Heart left ventricle (tissue), 16 donors: ENCODE measurements around the gene THNSL1. TPM values are rescaled to one million over a fixed set of nuclear protein-coding genes. Genes with fewer than 3 reads are reported as not detected.

Experiments
- ATAC-seq, 4 donors: fragments of 200-7000 bp; cut with Tn5 transposase; one replicate each; pipeline ENCODE4 v1.9.1; 2020 to 2022; ENCODE audit warnings: moderate library complexity in 4 of 4, mild to moderate bottlenecking in 3 of 4, moderate number of reproducible peaks in 1 of 4
- DNase-seq, 5 donors: peaks; one replicate each; pipeline ENCODE4 v3.0.0-alpha.2; 2020
- H3K27ac ChIP-seq, 12 donors: fragments of 200-600 bp; sonication (generic) in 4 of 12; one replicate each; pipeline versions ENCODE4 v1.5.0 to v1.8.0; 2016 to 2022; ENCODE audit warnings: mild to moderate bottlenecking in 2 of 12
- H3K27me3 ChIP-seq, 9 donors: fragments of 200-600 bp; sonication (generic) in 2 of 9; one replicate each; pipeline versions ENCODE4 v1.5.1 to v1.8.0; 2016 to 2022; ENCODE audit warnings: mild to moderate bottlenecking in 3 of 9
- H3K36me3 ChIP-seq, 9 donors: fragments of 200-600 bp; sonication (generic) in 2 of 9; one replicate each; pipeline versions ENCODE4 v1.5.0 to v1.8.0; 2018 to 2022; ENCODE audit warnings: mild to moderate bottlenecking in 2 of 9
- H3K4me1 ChIP-seq, 12 donors: fragments of 200-600 bp; sonication (generic) in 4 of 12; one replicate each; pipeline versions ENCODE4 v1.5.0 to v1.8.0; 2016 to 2022; ENCODE audit warnings: mild to moderate bottlenecking in 3 of 12
- H3K4me3 ChIP-seq, 12 donors: fragments of 200-600 bp; sonication (generic) in 4 of 12; one replicate each; pipeline versions ENCODE4 v1.5.0 to v1.8.0; 2017 to 2022; ENCODE audit warnings: mild to moderate bottlenecking in 9 of 12, moderate library complexity in 4 of 12
- H3K9me3 ChIP-seq, 12 donors: fragments of 200-600 bp; sonication (generic) in 4 of 12; one replicate each; pipeline versions ENCODE4 v1.5.0 to v1.8.0; 2016 to 2022; ENCODE audit warnings: mild to moderate bottlenecking in 1 of 12
- POLR2A ChIP-seq, 2 donors: fragments of 450-650 bp; IDR thresholded peaks; one replicate each; pipeline ENCODE4 v1.6.1; 2017; ENCODE audit warnings: antibody characterized with exemption in 2 of 2, mild to moderate bottlenecking in 2 of 2, moderate library complexity in 2 of 2
- WGBS, 4 donors: extraction: QIAGEN DNeasy Blood & Tissue Kit in 2 of 4; methylation state at CpG; one replicate each; pipeline versions ENCODE4 v1.1.5 to v1.1.7; 2013 to 2018; 5-methylcytosine and 5-hydroxymethylcytosine counted together
- intact Hi-C, 10 donors: fragments of 100-400 bp; cut with DNase I; formaldehyde crosslinking; loops; one replicate each; pipeline versions ENCODE4 v1.11.1 to v1.14.2; 2022
- polyA plus RNA-seq, 2 donors: library from polyadenylated mRNA; stranded (reverse); fragments of 200-250 nt; gene quantifications; one replicate each; pipeline ENCODE4 v1.2.3, GENCODE V29; 2013
- total RNA-seq, 9 donors: library from RNA; depleted of rRNA in 2 of 9; stranded (reverse); fragments of >200 nt in 2 of 9; fragmentation: NEBNext Ultra II Directional in 3 of 9; extraction: Animal tissue kit (Norgen Biotek cat#: 25700) in 3 of 9; gene quantifications; one replicate each; pipeline versions ENCODE4 v1.1.0 to v1.2.4, GENCODE V29; 2016 to 2023
- TF ChIP-seq, protein P1 (sequence below), 12 donors: fragments of 200-600 bp; sonication (generic) in 4 of 12; IDR thresholded peaks; one replicate each; pipeline versions ENCODE4 v1.5.0 to v1.8.0; 2018 to 2022; ENCODE audit warnings: antibody characterized with exemption in 12 of 12, mild to moderate bottlenecking in 5 of 12
- donor health status: ischemic (EF 13 %, LVEDD 7.1; RV severe dilation, severe dysfunction).
- donor health status: healthy with polysubstance abuse.
- donor health status: DM: no; HTN: yes; CAD: no.
- donor health status: DM: no; HTN: no; CAD: no.
- donor health status: ischemic (EF 25% LVEDD 6.9; RV normal size, moderate dysfunction).
- donor health status: ischemic (EF 25% LVEDD 5.7; RV mildly dilated, moderate dysfunction).
- donor health status: healthy.
- donor health status: DM: yes; HTN: yes; CAD: no.
- donor health status: ischemic (EF 35%, LVEDD 5.7; RV mildly dilated, moderate dysfunction).
- donor health status: nonischemic (EF 11% LVEDD 7.7; RV severe dilation, severe dysfunction).
- donor health status: DM: yes; HTN: yes; CAD: no.
- donor health status: PGD.
- donor health status: ischemic (EF 29% LVEDD 5.4; RV normal size, mild dysfunction).
- donor health status: nonischemic (EF 23%, LVEDD 6.1; RV moderate dilation, normal function).

The THNSL1 gene
- total and polyA plus RNA-seq, 11 donors: 1.9 to 6.9 (median 3.9) TPM

DNA sequence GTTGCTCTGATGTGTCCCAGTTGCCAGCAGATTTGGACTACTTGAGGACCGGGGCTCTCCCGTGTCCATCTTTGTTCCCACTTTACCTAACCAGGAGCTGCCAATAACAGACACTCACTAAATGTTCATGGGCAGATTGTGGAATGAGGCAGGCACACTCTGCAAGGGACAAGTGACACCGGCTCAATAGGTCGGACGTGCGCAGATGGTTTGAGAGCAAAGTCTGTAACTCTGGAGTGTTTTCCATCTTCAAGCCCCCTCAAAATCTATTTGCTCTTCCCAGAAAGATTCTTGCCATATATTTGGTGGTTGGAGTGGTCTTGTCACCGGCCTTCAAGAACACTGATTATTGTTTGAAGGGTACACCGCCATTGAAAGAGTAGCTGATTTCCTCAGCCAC is 47.2 kb downstream of the THNSL1 start:
- Histone ChIP-seq H3K4me1 (peaks cover 0 to 8% (median 0%) of the 10 kb centered on the region in 12 donors), H3K36me3 (no peaks in the 10 kb centered on the region), H3K4me3 (no peak overlapping the region), H3K9me3 (no peaks in the 10 kb centered on the region), H3K27me3 (no peaks in the 10 kb centered on the region), H3K27ac (no peak overlapping the region)
- DNase-seq (no peak), ATAC-seq (no peak)
- no peak for TF ChIP-seq POLR2A (IDR thresholded peaks at IDR 0.05)
- intact Hi-C loops: loop anchor here in 1 of 10 donors (5.0 kb wide), 1 partner anchor 36 kb away; no protein-coding TSS in a partner anchor
- 92 to 96% (median 95%) methylated on average over 8 of the region's 8 CpGs for WGBS, 4 donors

DNA sequence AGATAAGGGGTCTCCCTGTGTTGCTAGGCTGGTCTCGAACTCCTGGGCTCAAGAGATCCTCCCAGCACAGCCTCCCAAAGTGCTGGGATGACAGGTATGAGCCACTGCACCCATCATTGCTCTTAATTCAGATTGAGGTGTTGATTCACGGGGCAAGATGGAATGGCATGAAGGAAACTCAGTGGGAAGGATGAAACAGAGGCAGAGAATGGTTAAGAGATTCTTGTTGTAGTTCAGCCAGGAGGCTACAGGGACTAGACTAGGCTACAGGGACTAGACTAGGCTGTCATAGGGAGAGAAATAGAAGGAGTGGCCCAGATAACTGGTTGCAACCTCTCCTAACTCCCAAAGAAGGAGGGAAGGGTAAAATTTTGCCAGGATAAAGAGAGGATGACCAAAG is 48.0 kb downstream of the THNSL1 start:
- no peak for TF ChIP-seq POLR2A (IDR thresholded peaks at IDR 0.05)
- TF ChIP-seq, protein P1, sequence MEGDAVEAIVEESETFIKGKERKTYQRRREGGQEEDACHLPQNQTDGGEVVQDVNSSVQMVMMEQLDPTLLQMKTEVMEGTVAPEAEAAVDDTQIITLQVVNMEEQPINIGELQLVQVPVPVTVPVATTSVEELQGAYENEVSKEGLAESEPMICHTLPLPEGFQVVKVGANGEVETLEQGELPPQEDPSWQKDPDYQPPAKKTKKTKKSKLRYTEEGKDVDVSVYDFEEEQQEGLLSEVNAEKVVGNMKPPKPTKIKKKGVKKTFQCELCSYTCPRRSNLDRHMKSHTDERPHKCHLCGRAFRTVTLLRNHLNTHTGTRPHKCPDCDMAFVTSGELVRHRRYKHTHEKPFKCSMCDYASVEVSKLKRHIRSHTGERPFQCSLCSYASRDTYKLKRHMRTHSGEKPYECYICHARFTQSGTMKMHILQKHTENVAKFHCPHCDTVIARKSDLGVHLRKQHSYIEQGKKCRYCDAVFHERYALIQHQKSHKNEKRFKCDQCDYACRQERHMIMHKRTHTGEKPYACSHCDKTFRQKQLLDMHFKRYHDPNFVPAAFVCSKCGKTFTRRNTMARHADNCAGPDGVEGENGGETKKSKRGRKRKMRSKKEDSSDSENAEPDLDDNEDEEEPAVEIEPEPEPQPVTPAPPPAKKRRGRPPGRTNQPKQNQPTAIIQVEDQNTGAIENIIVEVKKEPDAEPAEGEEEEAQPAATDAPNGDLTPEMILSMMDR (IDR thresholded peaks at IDR 0.05): no peak
- no peaks in the 10 kb centered on the region for H3K9me3 ChIP-seq
- no peak for DNase-seq
- WGBS, 4 donors: 90 to 95% (median 93%) methylated on average over 2 of the region's 2 CpGs
- H3K36me3 ChIP-seq: no peaks in the 10 kb centered on the region
- H3K27me3 ChIP-seq: no peaks in the 10 kb centered on the region
- no peak overlapping the region for H3K4me3 ChIP-seq
- no peak for ATAC-seq
- intact Hi-C loops: loop anchor here in 1 of 10 donors (5.0 kb wide), 1 partner anchor 37 kb away; no protein-coding TSS in a partner anchor
- H3K4me1 ChIP-seq: peaks cover 0 to 8% (median 0%) of the 10 kb centered on the region in 12 donors
- no peak overlapping the region for H3K27ac ChIP-seq

DNA sequence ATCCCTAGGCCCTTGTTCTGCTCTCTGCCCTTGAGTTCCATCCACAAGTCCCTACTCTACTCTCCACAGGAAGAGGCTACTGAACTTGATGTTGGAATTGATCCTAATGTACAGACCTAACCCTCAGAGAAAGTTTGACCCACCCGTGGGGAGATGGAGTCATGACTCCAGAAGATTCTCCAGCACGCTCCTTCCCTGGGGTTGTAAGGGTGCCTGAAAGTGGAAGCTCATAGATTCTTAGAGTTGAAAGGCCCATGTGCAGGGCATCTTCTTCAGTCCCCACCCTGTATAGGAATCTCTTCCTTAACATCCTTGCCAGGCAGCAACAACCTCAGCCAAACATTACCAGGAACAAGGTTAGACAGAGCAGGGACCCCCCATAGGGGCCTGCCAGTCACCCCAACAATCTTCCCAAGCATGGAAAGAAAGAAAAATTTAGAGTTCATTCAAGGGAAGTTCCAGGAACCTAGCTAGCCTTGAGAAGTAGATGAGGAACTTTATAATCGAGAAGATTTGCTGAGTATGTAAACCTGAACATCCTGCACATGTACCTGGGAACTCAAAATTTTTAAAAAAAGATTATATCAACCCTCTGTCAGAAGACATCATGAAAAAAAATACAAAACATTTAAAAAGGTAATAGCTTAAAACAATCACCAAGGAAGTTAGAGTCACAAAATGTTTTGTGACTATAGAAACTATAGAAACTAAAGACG is 49.5 kb downstream of the THNSL1 start:
- DNase-seq (no peak), ATAC-seq (no peak)
- 91 to 97% (median 93%) methylated on average over 4 of the region's 4 CpGs for WGBS, 4 donors
- Histone ChIP-seq H3K4me3 (no peak overlapping the region), H3K36me3 (no peaks in the 10 kb centered on the region), H3K4me1 (peaks cover 0 to 8% (median 0%) of the 10 kb centered on the region in 12 donors), H3K9me3 (no peaks in the 10 kb centered on the region), H3K27ac (no peak overlapping the region), H3K27me3 (no peaks in the 10 kb centered on the region)
- intact Hi-C loops: no loop called here
- TF ChIP-seq POLR2A (IDR thresholded peaks at IDR 0.05): no peak
- TF ChIP-seq, protein P1 (IDR thresholded peaks at IDR 0.05): no peak

DNA sequence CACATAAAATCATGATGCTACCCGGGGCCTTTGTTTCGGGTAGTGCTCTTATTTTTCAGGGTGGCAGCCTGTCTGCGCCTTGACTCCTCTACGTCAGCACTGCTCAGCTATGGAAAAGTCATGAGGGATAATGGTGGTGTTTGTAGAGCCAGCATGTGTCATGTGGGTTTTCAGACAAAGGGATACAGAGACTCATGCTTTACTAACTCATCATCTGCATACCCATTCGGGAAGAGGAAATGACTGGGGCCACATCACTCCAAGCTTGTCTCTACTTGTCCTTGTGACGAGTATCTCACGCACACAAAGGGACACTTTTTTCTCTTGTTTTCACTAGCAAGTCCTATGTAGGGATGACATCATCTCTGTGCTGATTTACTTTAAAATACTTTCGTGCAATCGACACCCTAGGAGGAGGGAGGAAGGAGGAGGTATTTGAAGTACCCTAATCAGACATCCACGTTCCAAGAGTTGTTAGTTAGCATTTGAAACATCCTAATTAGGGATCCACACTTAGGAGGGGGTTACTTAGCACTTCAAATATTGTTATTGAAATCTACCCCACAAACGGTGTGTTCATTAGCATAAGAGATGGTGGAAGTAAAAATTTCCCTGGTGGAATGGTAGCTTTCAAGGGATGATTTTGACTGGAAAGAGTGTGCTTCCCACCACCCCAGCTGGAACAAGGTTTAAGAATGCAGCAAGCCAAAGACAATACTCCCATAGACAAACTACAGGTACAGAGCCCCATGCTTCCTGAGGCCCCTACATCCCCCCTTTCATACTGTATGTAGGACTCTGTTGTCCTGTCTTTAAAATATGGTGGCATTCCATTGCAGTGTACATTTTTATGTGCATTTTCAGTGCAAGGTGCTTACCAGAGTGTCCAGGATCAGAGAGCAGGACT is 52.0 kb downstream of the THNSL1 start:
- Histone ChIP-seq H3K36me3 (no peaks in the 10 kb centered on the region), H3K4me3 (no peak overlapping the region), H3K27ac (no peak overlapping the region), H3K27me3 (no peaks in the 10 kb centered on the region), H3K4me1 (no peaks in the 10 kb centered on the region), H3K9me3 (no peaks in the 10 kb centered on the region)
- ATAC-seq (no peak), DNase-seq (no peak)
- no peak for TF ChIP-seq POLR2A (IDR thresholded peaks at IDR 0.05)
- TF ChIP-seq, protein P1 (IDR thresholded peaks at IDR 0.05): no peak
- intact Hi-C loops: no loop called here
- 63 to 71% (median 65%) methylated on average over 11 of the region's 11 CpGs for WGBS, 4 donors
